GM21723 (cell line): ENCODE data around the gene XRCC1.
"Not testable (repeated sequence)": the region's sequence is repeated elsewhere in the genome, so short reads cannot be mapped to it uniquely, and the experiment has no call there.

Experiments
- ATAC-seq: cut with Tn5 transposase; IDR thresholded peaks from one replicate; pipeline ENCODE4 v1.9.1; 2021; ENCODE audit warnings: mild to moderate bottlenecking, moderate library complexity; ENCODE audit not compliant: unreplicated experiment

Gene XRCC1

GRCh38 chr19:43575156-43575950, at the start of gene XRCC1, which contains the start of gene PINLYP:
Gene XRCC1 (minus strand): TSS chr19:43575527. CDS start chr19:43575458, 69 bp downstream.
Gene PINLYP (plus strand): TSS chr19:43575801. CDS start chr19:43577192, 1,391 bp downstream.
- peak; percentile 93 for ATAC-seq

- ATAC-seq, result no peak
These were observed 49.6 kb upstream of the XRCC1 start for GRCh38 chr19:43624933-43625332.

- ATAC-seq, result no peak
These were observed 48.8 kb upstream of the XRCC1 start for GRCh38 chr19:43623889-43624670.

GRCh38 chr19:43622956-43623355, 47.6 kb upstream of the XRCC1 start:
- no peak for ATAC-seq

GRCh38 chr19:43622070-43622469, 46.7 kb upstream of the XRCC1 start:
- ATAC-seq, result no peak

- ATAC-seq, result no peak
These were observed 45.0 kb upstream of the XRCC1 start for GRCh38 chr19:43620061-43621001.

- peak; percentile 70 for ATAC-seq
These were observed 44.1 kb upstream of the XRCC1 start, which contains the start of gene ZNF428 for GRCh38 chr19:43619262-43620060. Gene ZNF428 (minus strand): TSS chr19:43619629. CDS start chr19:43614304, 5,325 bp downstream.

- peak; percentile 26 for ATAC-seq
These were observed 43.6 kb upstream of the XRCC1 start for GRCh38 chr19:43618921-43619261.

- no peak for ATAC-seq
These were observed 41.6 kb upstream of the XRCC1 start for GRCh38 chr19:43616954-43617353.

- ATAC-seq, result no peak
These were observed 41.0 kb upstream of the XRCC1 start for GRCh38 chr19:43616306-43616705.

GRCh38 chr19:43612374-43612773, 37.0 kb upstream of the XRCC1 start:
- ATAC-seq, result no peak

GRCh38 chr19:43611788-43612187, 36.5 kb upstream of the XRCC1 start, which contains the start of gene SRRM5:
Gene SRRM5 (plus strand): TSS chr19:43612088. CDS start chr19:43612122, 34 bp downstream.
- ATAC-seq, result no peak

GRCh38 chr19:43610493-43610892, 35.2 kb upstream of the XRCC1 start:
- no peak for ATAC-seq

GRCh38 chr19:43609872-43610271, 34.5 kb upstream of the XRCC1 start:
- no peak for ATAC-seq

- no peak for ATAC-seq
These were observed 32.2 kb upstream of the XRCC1 start for GRCh38 chr19:43607238-43608205.

GRCh38 chr19:43606569-43607229, 31.4 kb upstream of the XRCC1 start:
- no peak for ATAC-seq

- ATAC-seq, result no peak
These were observed 30.7 kb upstream of the XRCC1 start for GRCh38 chr19:43605875-43606568.

- not testable (repeated sequence) for ATAC-seq
These were observed 25.0 kb upstream of the XRCC1 start for GRCh38 chr19:43600326-43600725.
